AG09309 (cell line): Measurements from ENCODE around the gene ARHGAP40.
A peak's percentile ranks its signal among the peaks of the same experiment; 100 is the strongest.

ENCODE experiments used
- DNase-seq: peaks from one replicate; pipeline ENCODE4 v3.0.0-alpha.2; 2010; ENCODE audit warnings: low read depth
- H3K4me3 ChIP-seq: 2 replicates; pipeline ENCODE4 v1.5.1; 2011; ENCODE audit warnings: mild to moderate bottlenecking, low read depth, low read length, moderate library complexity; ENCODE audit not compliant: control insufficient read depth
- TF ChIP-seq, protein P1 (sequence below): IDR thresholded peaks from 2 replicates; pipeline ENCODE4 v1.5.1; 2011; ENCODE audit warnings: mild to moderate bottlenecking, low read depth, low read length, inconsistent platforms; ENCODE audit not compliant: insufficient read depth, control insufficient read depth; ENCODE audit errors: missing control alignments

The ARHGAP40 gene

DNA sequence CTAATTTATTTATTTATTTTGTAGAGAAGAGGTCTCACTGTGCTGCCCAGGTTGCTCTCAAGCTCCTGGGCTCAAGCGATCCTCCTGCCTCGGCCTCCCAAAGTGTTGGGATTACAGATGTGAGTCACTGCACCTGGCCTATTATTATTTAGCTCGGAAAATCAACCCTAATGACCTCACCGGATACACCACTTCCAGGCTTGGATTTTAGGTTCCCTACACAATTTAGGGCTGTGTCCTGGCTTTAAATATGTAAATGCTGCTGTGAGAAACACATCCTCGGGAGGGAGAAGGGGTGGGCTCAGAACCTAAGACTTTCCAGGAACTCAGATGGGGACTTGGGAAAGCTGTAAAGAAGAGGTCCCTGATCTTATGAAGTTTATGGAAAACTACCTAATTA, 71.7 kb downstream of the ARHGAP40 start:
- no peak for DNase-seq
- TF ChIP-seq, protein P1, sequence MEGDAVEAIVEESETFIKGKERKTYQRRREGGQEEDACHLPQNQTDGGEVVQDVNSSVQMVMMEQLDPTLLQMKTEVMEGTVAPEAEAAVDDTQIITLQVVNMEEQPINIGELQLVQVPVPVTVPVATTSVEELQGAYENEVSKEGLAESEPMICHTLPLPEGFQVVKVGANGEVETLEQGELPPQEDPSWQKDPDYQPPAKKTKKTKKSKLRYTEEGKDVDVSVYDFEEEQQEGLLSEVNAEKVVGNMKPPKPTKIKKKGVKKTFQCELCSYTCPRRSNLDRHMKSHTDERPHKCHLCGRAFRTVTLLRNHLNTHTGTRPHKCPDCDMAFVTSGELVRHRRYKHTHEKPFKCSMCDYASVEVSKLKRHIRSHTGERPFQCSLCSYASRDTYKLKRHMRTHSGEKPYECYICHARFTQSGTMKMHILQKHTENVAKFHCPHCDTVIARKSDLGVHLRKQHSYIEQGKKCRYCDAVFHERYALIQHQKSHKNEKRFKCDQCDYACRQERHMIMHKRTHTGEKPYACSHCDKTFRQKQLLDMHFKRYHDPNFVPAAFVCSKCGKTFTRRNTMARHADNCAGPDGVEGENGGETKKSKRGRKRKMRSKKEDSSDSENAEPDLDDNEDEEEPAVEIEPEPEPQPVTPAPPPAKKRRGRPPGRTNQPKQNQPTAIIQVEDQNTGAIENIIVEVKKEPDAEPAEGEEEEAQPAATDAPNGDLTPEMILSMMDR, result no peak
- H3K4me3 ChIP-seq, result no peak overlapping the region

DNA sequence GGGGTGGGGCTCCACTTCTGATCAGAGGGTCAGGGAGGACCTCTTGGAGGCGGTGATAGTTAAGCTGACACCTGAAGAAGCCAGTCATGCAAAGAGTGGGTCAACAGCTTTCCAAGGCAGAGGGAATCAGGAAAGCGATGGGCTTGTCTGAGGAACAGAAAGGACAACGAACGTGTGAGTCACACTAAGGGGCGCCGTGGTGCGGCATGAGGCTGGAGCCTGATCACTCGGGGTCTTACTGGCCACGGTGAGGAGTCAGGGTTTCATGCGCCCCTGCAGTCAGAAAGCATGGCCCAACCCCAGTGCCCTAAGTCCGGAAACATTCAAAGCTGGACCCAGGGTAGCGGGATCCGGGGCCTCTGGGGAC, 72.1 kb downstream of the ARHGAP40 start:
- TF ChIP-seq, protein P1, result no peak
- peak overlapping the region; percentile 65 for H3K4me3 ChIP-seq
- DNase-seq, result no peak

DNA sequence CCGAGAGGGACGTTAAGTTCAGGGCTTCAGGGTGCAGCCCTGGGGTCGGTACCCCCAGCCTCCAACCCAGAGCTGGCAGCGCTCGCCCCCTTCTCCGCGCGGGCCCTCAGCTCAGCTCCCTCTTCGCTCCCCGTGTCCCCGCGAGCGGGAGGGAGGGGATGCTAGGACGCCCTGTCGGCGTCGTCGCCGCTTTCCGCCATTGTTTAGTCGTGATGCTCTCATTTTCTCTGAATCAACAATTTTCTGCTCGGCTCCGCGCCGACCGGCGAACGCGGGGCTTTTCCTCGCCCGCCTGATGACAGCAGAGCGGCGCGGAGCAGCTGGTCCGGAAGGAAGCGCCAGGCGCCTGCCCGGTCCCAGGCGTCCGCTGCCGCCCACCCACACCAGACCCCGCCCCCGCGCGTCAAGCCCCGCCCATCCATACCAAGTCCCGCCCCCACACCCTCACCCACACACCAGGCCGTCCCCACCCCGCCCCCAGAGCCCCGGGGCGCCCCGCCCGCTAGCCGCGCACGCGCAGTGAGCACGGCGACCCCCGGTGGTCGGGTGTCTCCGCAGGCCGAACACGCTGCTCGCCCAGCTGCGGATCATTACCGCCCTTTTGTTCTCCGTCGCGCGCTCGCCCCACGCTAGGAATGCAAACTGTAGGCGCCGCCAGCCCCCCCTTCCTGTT, 72.6 kb downstream of the ARHGAP40 start:
- DNase-seq, result no peak
- TF ChIP-seq, protein P1, result no peak
- H3K4me3 ChIP-seq, result peak overlapping the region; percentile 65

DNA sequence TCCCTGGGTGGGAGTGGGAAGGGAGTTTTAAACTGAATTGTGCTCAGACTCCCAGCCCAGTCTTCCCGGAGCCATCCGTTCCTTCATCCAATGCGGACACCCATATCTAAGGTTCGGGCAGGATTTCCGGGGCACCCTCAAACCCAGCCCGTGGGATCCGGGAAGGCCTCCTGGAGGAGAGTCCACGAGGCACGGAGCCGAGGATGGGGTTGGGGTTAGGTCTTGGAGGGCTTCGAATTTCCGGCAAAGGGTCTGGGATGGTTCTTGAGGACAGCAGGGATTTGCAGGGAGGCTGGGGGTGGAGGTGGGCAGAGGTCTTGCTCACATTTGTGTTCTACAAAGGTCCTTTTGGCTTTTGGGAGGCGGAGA, 73.1 kb downstream of the ARHGAP40 start:
- TF ChIP-seq, protein P1, result no peak
- DNase-seq, result no peak
- no peak overlapping the region for H3K4me3 ChIP-seq

DNA sequence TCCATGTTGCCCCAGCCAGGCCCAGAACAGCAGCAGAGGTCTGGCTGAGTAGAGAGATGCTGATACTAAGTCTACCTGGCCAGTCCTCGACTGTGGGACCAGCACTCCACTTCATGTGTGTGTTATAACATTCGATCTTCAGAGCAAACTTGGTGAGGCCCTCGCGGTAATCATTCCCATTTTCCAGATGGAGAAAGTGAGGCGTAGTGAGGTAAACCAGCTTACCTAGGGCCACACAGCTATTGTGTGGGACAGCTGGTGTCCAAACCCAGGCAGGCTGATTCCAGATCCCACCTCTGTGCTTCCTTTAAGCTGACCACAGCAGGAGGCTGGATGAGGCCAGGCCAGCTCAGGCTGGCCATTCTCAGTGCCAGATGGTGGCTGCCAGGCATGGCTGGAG, 75.0 kb downstream of the ARHGAP40 start:
- H3K4me3 ChIP-seq, result no peak overlapping the region
- DNase-seq, result no peak
- TF ChIP-seq, protein P1, result no peak

DNA sequence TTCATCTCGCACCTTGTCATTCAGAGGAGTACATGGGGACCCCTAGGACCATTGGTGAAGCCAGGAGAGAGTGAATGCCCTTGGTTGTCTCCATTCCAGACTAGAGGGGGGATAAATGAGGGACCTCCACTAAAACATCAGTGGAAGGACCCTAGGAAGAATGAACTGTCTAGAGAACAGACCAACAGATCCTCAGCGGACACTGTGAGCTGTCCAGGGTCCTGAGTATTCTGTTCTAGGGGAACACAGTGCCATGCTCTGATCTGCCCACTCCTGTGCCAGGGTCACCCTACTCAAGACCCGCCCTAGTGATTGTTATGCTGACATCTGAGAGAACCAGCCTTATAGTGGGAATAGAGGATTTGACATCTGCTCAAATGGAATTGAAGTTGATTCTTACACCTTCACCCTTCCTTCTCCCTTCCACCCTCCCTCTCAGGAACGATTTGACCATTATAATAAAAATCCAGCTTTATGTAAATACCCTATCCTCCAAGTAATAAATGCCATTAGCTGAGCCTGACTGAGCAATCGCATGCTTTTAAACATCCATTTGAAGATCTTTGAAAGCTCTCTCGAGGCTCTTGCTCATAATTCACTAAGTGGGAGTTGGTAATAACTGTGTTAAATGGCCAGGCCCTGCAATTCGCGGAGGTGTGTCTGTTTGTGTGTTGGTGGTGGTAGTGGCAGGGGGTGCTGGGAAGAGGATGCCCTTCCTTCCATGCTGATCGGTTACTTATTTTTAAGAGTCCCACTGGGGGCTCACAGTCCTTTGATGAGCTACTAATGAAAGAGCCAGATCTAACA, 79.1 kb downstream of the ARHGAP40 start:
- no peak for DNase-seq

More for the DNA sequence above, 79.1 kb downstream of the ARHGAP40 start:
- TF ChIP-seq, protein P1, result no peak
- no peak overlapping the region for H3K4me3 ChIP-seq
